ENCODE results near the gene SPATA13. TPM values are rescaled to one million over a fixed set of nuclear protein-coding genes. Genes with fewer than 3 reads are reported as not detected.
"Not testable (repeated sequence)": the region's sequence is repeated elsewhere in the genome, so short reads cannot be mapped to it uniquely, and the experiment has no call there.

SPATA13 gene
- total and polyA plus RNA-seq, 2 donors (not counting 1 experiment from before 2014, with no cell fraction given), result 11.6 to 24.6 TPM

GRCh38 chr13:24308488-24309020 lies 148.0 kb downstream of the SPATA13 start:
- Histone ChIP-seq H3K4me1 (ENCODE audit: control insufficient read depth, extremely low read depth, insufficient read depth, low read length) (peaks cover 2% of the 10 kb centered on the region), H3K4me2 (ENCODE audit: extremely low read depth, insufficient read depth, low read length) (no peak overlapping the region), H3K4me3 (replicated peaks in 1 of 4; ENCODE audit: control extremely low read depth in 1 of 4, insufficient read depth in 1 of 4, low read depth in 3 of 4, low read length in 4 of 4) (no peak overlapping the region), H3K27me3 (ENCODE audit: control insufficient read depth, insufficient read depth, low read length) (no peaks in the 10 kb centered on the region), H3K36me3 (ENCODE audit: control insufficient read depth, insufficient read depth, low read length) (no peaks in the 10 kb centered on the region), H3K27ac (ENCODE audit: insufficient read depth, low read length) (no peak overlapping the region), H2AFZ (ENCODE audit: low read length) (no peak overlapping the region), H3K9ac (ENCODE audit: insufficient read depth, low read length) (no peak overlapping the region), H3K79me2 (ENCODE audit: control insufficient read depth, insufficient read depth, low read length) (no peaks in the 10 kb centered on the region), H3K9me3 (ENCODE audit: control insufficient read depth, insufficient read depth, low read depth, low read length) (no peaks in the 10 kb centered on the region), H4K20me1 (ENCODE audit: control insufficient read depth, extremely low read depth, insufficient read depth, low read length) (no peaks in the 10 kb centered on the region)
- no peak for TF ChIP-seq CTCF (conservative IDR thresholded peaks at IDR 0.05 in 1 of 2, IDR thresholded peaks at IDR 0.05 in 1 of 2; ENCODE audit: low read depth in 1 of 2, low read length in 2 of 2)
- TF ChIP-seq EZH2 (IDR thresholded peaks at IDR 0.05; ENCODE audit: low read length, missing control alignments), result no peak
- DNase-seq (ENCODE audit: low read depth in 2 of 2), result no peak

- not testable (repeated sequence) for H3K9ac ChIP-seq (ENCODE audit: insufficient read depth, low read length); H3K27ac ChIP-seq (ENCODE audit: insufficient read depth, low read length); H2AFZ ChIP-seq (ENCODE audit: low read length); H3K9me3 ChIP-seq (ENCODE audit: control insufficient read depth, insufficient read depth, low read depth, low read length); H3K27me3 ChIP-seq (ENCODE audit: control insufficient read depth, insufficient read depth, low read length); DNase-seq (ENCODE audit: low read depth in 2 of 2); H3K4me2 ChIP-seq (ENCODE audit: extremely low read depth, insufficient read depth, low read length); H4K20me1 ChIP-seq (ENCODE audit: control insufficient read depth, extremely low read depth, insufficient read depth, low read length); H3K36me3 ChIP-seq (ENCODE audit: control insufficient read depth, insufficient read depth, low read length); H3K79me2 ChIP-seq (ENCODE audit: control insufficient read depth, insufficient read depth, low read length); H3K4me1 ChIP-seq (ENCODE audit: control insufficient read depth, extremely low read depth, insufficient read depth, low read length); H3K4me3 ChIP-seq (replicated peaks in 1 of 4; ENCODE audit: control extremely low read depth in 1 of 4, insufficient read depth in 1 of 4, low read depth in 3 of 4, low read length in 4 of 4)
Observed at GRCh38 chr13:24309300-24309699, 148.8 kb downstream of the SPATA13 start, which contains the start of gene C1QTNF9. Gene C1QTNF9 (plus strand): TSS chr13:24309580. CDS start chr13:24316004, 6,424 bp downstream.

GRCh38 chr13:24313439-24313838 lies 152.9 kb downstream of the SPATA13 start:
- Histone ChIP-seq H3K4me3 (replicated peaks in 1 of 4; ENCODE audit: control extremely low read depth in 1 of 4, insufficient read depth in 1 of 4, low read depth in 3 of 4, low read length in 4 of 4) (no peak overlapping the region), H2AFZ (ENCODE audit: low read length) (no peak overlapping the region), H3K27me3 (ENCODE audit: control insufficient read depth, insufficient read depth, low read length) (no peaks in the 10 kb centered on the region), H3K27ac (ENCODE audit: insufficient read depth, low read length) (no peak overlapping the region), H3K4me1 (ENCODE audit: control insufficient read depth, extremely low read depth, insufficient read depth, low read length) (no peaks in the 10 kb centered on the region), H3K4me2 (ENCODE audit: extremely low read depth, insufficient read depth, low read length) (no peak overlapping the region), H3K36me3 (ENCODE audit: control insufficient read depth, insufficient read depth, low read length) (no peaks in the 10 kb centered on the region), H3K9ac (ENCODE audit: insufficient read depth, low read length) (no peak overlapping the region), H4K20me1 (ENCODE audit: control insufficient read depth, extremely low read depth, insufficient read depth, low read length) (no peaks in the 10 kb centered on the region), H3K79me2 (ENCODE audit: control insufficient read depth, insufficient read depth, low read length) (no peaks in the 10 kb centered on the region), H3K9me3 (ENCODE audit: control insufficient read depth, insufficient read depth, low read depth, low read length) (no peaks in the 10 kb centered on the region)
- peak in 1 of 2 donors; percentile 29 for DNase-seq (ENCODE audit: low read depth in 2 of 2)
- TF ChIP-seq CTCF (conservative IDR thresholded peaks at IDR 0.05 in 1 of 2, IDR thresholded peaks at IDR 0.05 in 1 of 2; ENCODE audit: low read depth in 1 of 2, low read length in 2 of 2), result peak; percentile 35 to 46
- no peak for TF ChIP-seq EZH2 (IDR thresholded peaks at IDR 0.05; ENCODE audit: low read length, missing control alignments)

- H3K27me3 ChIP-seq (ENCODE audit: control insufficient read depth, insufficient read depth, low read length); H3K9ac ChIP-seq (ENCODE audit: insufficient read depth, low read length); H2AFZ ChIP-seq (ENCODE audit: low read length); H3K27ac ChIP-seq (ENCODE audit: insufficient read depth, low read length); H3K9me3 ChIP-seq (ENCODE audit: control insufficient read depth, insufficient read depth, low read depth, low read length); H4K20me1 ChIP-seq (ENCODE audit: control insufficient read depth, extremely low read depth, insufficient read depth, low read length); H3K36me3 ChIP-seq (ENCODE audit: control insufficient read depth, insufficient read depth, low read length); H3K4me2 ChIP-seq (ENCODE audit: extremely low read depth, insufficient read depth, low read length); H3K4me3 ChIP-seq (replicated peaks in 1 of 4; ENCODE audit: control extremely low read depth in 1 of 4, insufficient read depth in 1 of 4, low read depth in 3 of 4, low read length in 4 of 4); H3K4me1 ChIP-seq (ENCODE audit: control insufficient read depth, extremely low read depth, insufficient read depth, low read length); DNase-seq (ENCODE audit: low read depth in 2 of 2); H3K79me2 ChIP-seq (ENCODE audit: control insufficient read depth, insufficient read depth, low read length): not testable (repeated sequence)
Observed at GRCh38 chr13:24317835-24318234, 157.3 kb downstream of the SPATA13 start.

GRCh38 chr13:24318878-24319277 lies 158.4 kb downstream of the SPATA13 start:
- not testable (repeated sequence) for H3K27me3 ChIP-seq (ENCODE audit: control insufficient read depth, insufficient read depth, low read length); H3K9ac ChIP-seq (ENCODE audit: insufficient read depth, low read length); H4K20me1 ChIP-seq (ENCODE audit: control insufficient read depth, extremely low read depth, insufficient read depth, low read length); H3K79me2 ChIP-seq (ENCODE audit: control insufficient read depth, insufficient read depth, low read length); H3K4me1 ChIP-seq (ENCODE audit: control insufficient read depth, extremely low read depth, insufficient read depth, low read length); H3K4me3 ChIP-seq (replicated peaks in 1 of 4; ENCODE audit: control extremely low read depth in 1 of 4, insufficient read depth in 1 of 4, low read depth in 3 of 4, low read length in 4 of 4); H3K27ac ChIP-seq (ENCODE audit: insufficient read depth, low read length); H3K4me2 ChIP-seq (ENCODE audit: extremely low read depth, insufficient read depth, low read length); H3K9me3 ChIP-seq (ENCODE audit: control insufficient read depth, insufficient read depth, low read depth, low read length); H3K36me3 ChIP-seq (ENCODE audit: control insufficient read depth, insufficient read depth, low read length); H2AFZ ChIP-seq (ENCODE audit: low read length); DNase-seq (ENCODE audit: low read depth in 2 of 2)

All from fibroblast of lung (primary cell).